HepG2 (cell line): ENCODE data around the gene CSNK2A1. TPM values are rescaled to one million over a fixed set of nuclear protein-coding genes. Genes with fewer than 3 reads are reported as not detected.

ENCODE experiments used
- ATAC-seq: fragments of 200-7000 bp; cut with Tn5 transposase; 3 replicates; pipeline ENCODE4 v1.9.1; 2020; ENCODE audit warnings: mild to moderate bottlenecking, moderate library complexity
- BruUV-seq: library from RNA; stranded (reverse); fragments of 400-500 nt; replicated peaks from 2 replicates; lab custom pipeline; 2021; lab: Mats Ljungman, UMichigan
- CTCF ChIA-PET: fragments of 300-600 bp; formaldehyde crosslinking; extraction: SDS; loops from one replicate; lab custom pipeline; 2021; ENCODE audit warnings: low total read pairs, inconsistent platforms, low intra/inter-chr PET ratio; lab: Yijun Ruan, JAX
- POLR2A ChIA-PET: fragments of 350-600 bp; sonication (Branson Sonifier 250); formaldehyde crosslinking; loops from one replicate; lab custom pipeline; 2020; ENCODE audit warnings: antibody characterized with exemption, inconsistent platforms; lab: Yijun Ruan, JAX
- DNase-seq: peaks from one replicate; pipeline ENCODE4 v3.0.0-alpha.2; 2015; ENCODE audit warnings: low spot score
- FAIRE-seq: peaks from 3 replicates; lab custom pipeline; 2011; peaks lifted over from hg19 to GRCh38; lab: Jason Lieb, UNC
- H2AFZ ChIP-seq: one replicate; pipeline ENCODE4 v1.6.1; 2011; ENCODE audit warnings: low read length, inconsistent platforms
- H3K27ac ChIP-seq: fragments of 300-600 bp; 3 replicates; pipeline ENCODE4 v1.8.0; 2011; ENCODE audit warnings: mixed run types, mild to moderate bottlenecking, mixed read lengths, low read length, inconsistent platforms; ENCODE audit not compliant: insufficient read depth; ENCODE audit errors: extremely low read length
- H3K27me3 ChIP-seq, 2 experiments: fragments of 200-600 bp in 1 of 2; 2 replicates in 1 of 2; 3 replicates in 1 of 2; pipeline versions ENCODE4 v1.6.0 to v1.8.0; 2011; ENCODE audit warnings: low read length in 2 of 2, mild to moderate bottlenecking in 2 of 2, moderate library complexity in 2 of 2, inconsistent platforms in 1 of 2; ENCODE audit not compliant: insufficient read depth in 2 of 2, control insufficient read depth in 1 of 2
- H3K36me3 ChIP-seq, 2 experiments: fragments of 200-600 bp in 1 of 2; replicated peaks in 1 of 2; 2 replicates in 1 of 2; 3 replicates in 1 of 2; pipeline versions ENCODE4 v1.5.1 to v1.8.0; 2011; ENCODE audit warnings: low read length in 2 of 2, inconsistent platforms in 1 of 2; ENCODE audit not compliant: insufficient read depth in 2 of 2, control insufficient read depth in 1 of 2
- H3K4me1 ChIP-seq: 2 replicates; pipeline ENCODE4 v1.5.1; 2012; ENCODE audit warnings: low read length, inconsistent platforms; ENCODE audit not compliant: insufficient read depth
- H3K4me2 ChIP-seq: 2 replicates; pipeline ENCODE4 v1.6.0; 2011; ENCODE audit warnings: low read depth, low read length, inconsistent platforms
- H3K4me3 ChIP-seq, 3 experiments: fragments of 200-600 bp in 1 of 3; sonication (generic), shearing (Covaris generic) in 1 of 3; replicated peaks in 1 of 3; 2 replicates each; pipeline ENCODE4 v1.5.1; 2011 to 2016; ENCODE audit warnings: low read length in 3 of 3, inconsistent platforms in 2 of 3, low read depth in 2 of 3, mild to moderate bottlenecking in 2 of 3, control low read depth in 1 of 3, mixed read lengths in 1 of 3; ENCODE audit not compliant: insufficient read depth in 1 of 3
- H3K79me2 ChIP-seq: one replicate; pipeline ENCODE4 v1.6.1; 2011; ENCODE audit warnings: low read length, inconsistent platforms; ENCODE audit not compliant: insufficient read depth
- H3K9ac ChIP-seq: 2 replicates; pipeline ENCODE4 v1.6.0; 2011; ENCODE audit warnings: mild to moderate bottlenecking, low read depth, low read length, inconsistent platforms; ENCODE audit not compliant: insufficient read depth
- H3K9me3 ChIP-seq: 2 replicates; pipeline ENCODE4 v1.5.1; 2012; ENCODE audit warnings: mild to moderate bottlenecking, low read length
- H4K20me1 ChIP-seq: 2 replicates; pipeline ENCODE4 v1.6.0; 2011; ENCODE audit warnings: inconsistent platforms, mild to moderate bottlenecking, low read length, moderate library complexity; ENCODE audit not compliant: insufficient read depth
- AHR ChIP-seq: IDR thresholded peaks from 2 replicates; pipeline ENCODE4 v1.6.1; 2018; ENCODE audit warnings: missing genetic modification reagents, missing compliant biosample characterization
- MBNL3 ChIP-seq: fragments of 250-450 bp; sonication (Bioruptor Pico); conservative IDR thresholded peaks from 2 replicates; pipeline ENCODE4 v1.8.0; 2022; ENCODE audit warnings: mild to moderate bottlenecking, inconsistent platforms
- MYNN ChIP-seq: sonication (generic); formaldehyde crosslinking; IDR thresholded peaks from 2 replicates; pipeline ENCODE4 v1.4.0; 2020; ENCODE audit warnings: mild to moderate bottlenecking, low read depth, missing genetic modification reagents
- PAWR ChIP-seq: sonication (generic); formaldehyde crosslinking; IDR thresholded peaks from 2 replicates; pipeline ENCODE4 v1.4.0; 2020; ENCODE audit warnings: missing genetic modification reagents, mild to moderate bottlenecking, borderline replicate concordance
- RBFOX2 ChIP-seq: fragments of 200-400 bp; formaldehyde crosslinking; IDR thresholded peaks from 2 replicates; pipeline ENCODE4 v1.6.1; 2017; ENCODE audit warnings: low read depth, mild to moderate bottlenecking, low read length
- RBM22 ChIP-seq: fragments of 200-400 bp; formaldehyde crosslinking; optimal IDR thresholded peaks from 2 replicates; pipeline ENCODE3; 2017; ENCODE audit warnings: mild to moderate bottlenecking, low read length, moderate library complexity
- RFX1 ChIP-seq: fragments of 450-650 bp; IDR thresholded peaks from 2 replicates; pipeline ENCODE4 v1.6.1; 2017
- YEATS4 ChIP-seq: sonication (generic); formaldehyde crosslinking; IDR thresholded peaks from 2 replicates; pipeline ENCODE4 v1.4.0; 2020; ENCODE audit warnings: missing genetic modification reagents, borderline replicate concordance
- ZFAT ChIP-seq: sonication (generic); formaldehyde crosslinking; conservative IDR thresholded peaks from 2 replicates; pipeline ENCODE4 v1.8.1; 2023; ENCODE audit warnings: missing genetic modification reagents, inconsistent platforms
- ZFYVE20 ChIP-seq: sonication (generic); formaldehyde crosslinking; IDR thresholded peaks from 2 replicates; pipeline ENCODE4 v1.8.0; 2023; ENCODE audit warnings: low read depth, mild to moderate bottlenecking, moderate library complexity, missing genetic modification reagents, borderline replicate concordance
- ZNF121 ChIP-seq: sonication (generic); formaldehyde crosslinking; IDR thresholded peaks from 2 replicates; pipeline ENCODE4 v1.5.0; 2020; ENCODE audit warnings: mild to moderate bottlenecking, missing genetic modification reagents
- ZNF232 ChIP-seq: sonication (generic); formaldehyde crosslinking; IDR thresholded peaks from 2 replicates; pipeline ENCODE4 v1.4.0; 2020; ENCODE audit warnings: missing genetic modification reagents, borderline replicate concordance
- WGBS: methylation state at CpG from one replicate; pipeline ENCODE4 v1.1.6; 2017; ENCODE audit warnings: low lambda C conversion rate; 5-methylcytosine and 5-hydroxymethylcytosine counted together
- in situ Hi-C: cut with HindIII; loops from 2 replicates; pipeline ENCODE4 v1.10.0; 2017; ENCODE audit warnings: low pct_unique_long_range_greater_than_20kb; ENCODE audit not compliant: extremely low pct_ligation_motif_present
- intact Hi-C: fragments of 100-400 bp; cut with micrococcal nuclease; formaldehyde crosslinking; loops from one replicate; pipeline ENCODE4 v1.10.0; 2022; ENCODE audit not compliant: unreplicated experiment
- polyA plus RNA-seq, 8 experiments: library from polyadenylated mRNA; depleted of rRNA in 3 of 8; stranded (reverse) in 7 of 8; unstranded in 1 of 8; fragments of >200 nt; fragmentation: Illumina TruSeq in 4 of 8; extraction: Trizol in 4 of 8; gene quantifications; 2 replicates each; pipeline versions ENCODE4 v1.2.1 to v1.2.3, GENCODE V29; 2011 to 2016; ENCODE audit warnings: low read depth in 4 of 8, missing spikeins in 1 of 8, mixed read lengths in 1 of 8; ENCODE audit not compliant: insufficient read depth in 1 of 8
- total RNA-seq, 5 experiments: library from RNA; depleted of rRNA; stranded (reverse); fragments of >200 nt; fragmentation: Illumina TruSeq; extraction: Trizol; gene quantifications; 2 replicates each; pipeline ENCODE4 v1.2.3, GENCODE V29; 2016; ENCODE audit warnings: low read depth in 1 of 5
- TF ChIP-seq, protein P1 (sequence below): sonication (generic); formaldehyde crosslinking; IDR thresholded peaks from 2 replicates; pipeline ENCODE4 v1.5.0; 2020; ENCODE audit warnings: mild to moderate bottlenecking, missing genetic modification reagents
- TF ChIP-seq, protein P2 (sequence below): sonication (generic); formaldehyde crosslinking; IDR thresholded peaks from 2 replicates; pipeline ENCODE4 v1.4.0; 2020; ENCODE audit warnings: missing genetic modification reagents
- TF ChIP-seq, protein P3 (sequence below): sonication (generic); formaldehyde crosslinking; IDR thresholded peaks from 2 replicates; pipeline ENCODE4 v1.4.0; 2020; ENCODE audit warnings: mild to moderate bottlenecking, missing genetic modification reagents
- TF ChIP-seq, protein P4 (sequence below): sonication (generic); formaldehyde crosslinking; IDR thresholded peaks from 2 replicates; pipeline ENCODE4 v1.4.0; 2020; ENCODE audit warnings: missing genetic modification reagents, borderline replicate concordance

Gene CSNK2A1
- total and polyA plus RNA-seq, 2 of the 13 experiments (the other 11 are each of a cell fraction or from before 2014, with no cell fraction given), result 153 to 231 TPM

DNA sequence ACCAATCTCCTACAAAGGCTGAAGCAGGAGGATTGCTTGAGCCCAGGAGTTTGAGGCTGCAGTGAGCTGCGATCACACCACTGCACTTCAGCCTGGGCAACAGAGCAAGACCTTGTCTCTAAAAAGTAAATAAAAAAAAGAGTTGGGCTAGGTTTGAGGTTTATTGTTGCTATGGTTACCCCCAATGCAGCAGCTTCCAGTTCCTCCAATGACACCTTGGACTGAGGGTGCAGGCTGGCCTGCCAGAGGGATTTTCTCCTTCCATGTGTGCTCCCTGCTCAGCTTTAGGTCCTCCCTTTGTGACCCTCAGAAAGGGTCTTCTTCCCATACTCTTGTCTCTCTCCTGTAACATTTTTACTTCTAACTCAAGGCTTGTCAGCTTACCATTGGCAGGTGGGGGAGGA lies 70.7 kb downstream of the CSNK2A1 start:
- H3K79me2 ChIP-seq, result no peaks in the 10 kb centered on the region
- FAIRE-seq (no peak), ATAC-seq (peak; percentile 34), DNase-seq (peak; percentile 35)
- peak overlapping the region; percentile 51 for H3K27ac ChIP-seq
- H3K9ac ChIP-seq, result no peak overlapping the region
- no peak overlapping the region for H2AFZ ChIP-seq
- 88% methylated on average over 1 of the region's 1 CpG for WGBS
- ChIA-PET POLR2A (interaction anchor here (0.7 to 1.8 kb wide), 10 partner anchors 9 to 126 kb away, joined by 3 to 7 read pairs (median 4); partner anchors contain the start of genes NRSN2 and TBC1D20), CTCF (no interaction called here)
- H4K20me1 ChIP-seq, result no peaks in the 10 kb centered on the region
- H3K4me3 ChIP-seq, result no peak overlapping the region
- peaks cover 42% of the 10 kb centered on the region for H3K9me3 ChIP-seq
- peaks cover 49% of the 10 kb centered on the region for H3K4me1 ChIP-seq
- H3K4me2 ChIP-seq, result no peak overlapping the region
- no peaks in the 10 kb centered on the region for H3K27me3 ChIP-seq
- peaks cover 1 to 6% of the 10 kb centered on the region in 2 experiments; a peak in 2 of 5 replicates for H3K36me3 ChIP-seq
- no TSS peak for BruUV-seq
- in situ Hi-C loops (no loop called here), intact Hi-C loops (no loop called here)
- TF ChIP-seq RBFOX2, result no peak
- no peak for TF ChIP-seq PAWR (CRISPR knock-in tag)
- TF ChIP-seq ZNF232 (CRISPR knock-in tag), result 0 out of 2 replicates have a peak, but pooled peaks have one; percentile 14
- TF ChIP-seq ZNF121 (CRISPR knock-in tag), result peak; percentile 96
- peak; percentile 68 for TF ChIP-seq RBM22
- no peak for TF ChIP-seq ZFYVE20 (CRISPR knock-in tag)
- TF ChIP-seq RFX1, result peak; percentile 70
- TF ChIP-seq, protein P1, sequence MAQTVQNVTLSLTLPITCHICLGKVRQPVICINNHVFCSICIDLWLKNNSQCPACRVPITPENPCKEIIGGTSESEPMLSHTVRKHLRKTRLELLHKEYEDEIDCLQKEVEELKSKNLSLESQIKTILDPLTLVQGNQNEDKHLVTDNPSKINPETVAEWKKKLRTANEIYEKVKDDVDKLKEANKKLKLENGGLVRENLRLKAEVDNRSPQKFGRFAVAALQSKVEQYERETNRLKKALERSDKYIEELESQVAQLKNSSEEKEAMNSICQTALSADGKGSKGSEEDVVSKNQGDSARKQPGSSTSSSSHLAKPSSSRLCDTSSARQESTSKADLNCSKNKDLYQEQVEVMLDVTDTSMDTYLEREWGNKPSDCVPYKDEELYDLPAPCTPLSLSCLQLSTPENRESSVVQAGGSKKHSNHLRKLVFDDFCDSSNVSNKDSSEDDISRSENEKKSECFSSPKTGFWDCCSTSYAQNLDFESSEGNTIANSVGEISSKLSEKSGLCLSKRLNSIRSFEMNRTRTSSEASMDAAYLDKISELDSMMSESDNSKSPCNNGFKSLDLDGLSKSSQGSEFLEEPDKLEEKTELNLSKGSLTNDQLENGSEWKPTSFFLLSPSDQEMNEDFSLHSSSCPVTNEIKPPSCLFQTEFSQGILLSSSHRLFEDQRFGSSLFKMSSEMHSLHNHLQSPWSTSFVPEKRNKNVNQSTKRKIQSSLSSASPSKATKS (CRISPR knock-in tag), result 0 out of 2 replicates have a peak, but pooled peaks have one; percentile 34
- no peak for TF ChIP-seq MBNL3 (CRISPR knock-in tag)
- TF ChIP-seq YEATS4 (CRISPR knock-in tag), result 0 out of 2 replicates have a peak, but pooled peaks have one; percentile 17
- TF ChIP-seq ZFAT, result no peak
- TF ChIP-seq, protein P2, sequence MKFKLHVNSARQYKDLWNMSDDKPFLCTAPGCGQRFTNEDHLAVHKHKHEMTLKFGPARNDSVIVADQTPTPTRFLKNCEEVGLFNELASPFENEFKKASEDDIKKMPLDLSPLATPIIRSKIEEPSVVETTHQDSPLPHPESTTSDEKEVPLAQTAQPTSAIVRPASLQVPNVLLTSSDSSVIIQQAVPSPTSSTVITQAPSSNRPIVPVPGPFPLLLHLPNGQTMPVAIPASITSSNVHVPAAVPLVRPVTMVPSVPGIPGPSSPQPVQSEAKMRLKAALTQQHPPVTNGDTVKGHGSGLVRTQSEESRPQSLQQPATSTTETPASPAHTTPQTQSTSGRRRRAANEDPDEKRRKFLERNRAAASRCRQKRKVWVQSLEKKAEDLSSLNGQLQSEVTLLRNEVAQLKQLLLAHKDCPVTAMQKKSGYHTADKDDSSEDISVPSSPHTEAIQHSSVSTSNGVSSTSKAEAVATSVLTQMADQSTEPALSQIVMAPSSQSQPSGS (CRISPR knock-in tag), result no peak
- no peak for TF ChIP-seq MYNN (CRISPR knock-in tag)
- TF ChIP-seq, protein P3, sequence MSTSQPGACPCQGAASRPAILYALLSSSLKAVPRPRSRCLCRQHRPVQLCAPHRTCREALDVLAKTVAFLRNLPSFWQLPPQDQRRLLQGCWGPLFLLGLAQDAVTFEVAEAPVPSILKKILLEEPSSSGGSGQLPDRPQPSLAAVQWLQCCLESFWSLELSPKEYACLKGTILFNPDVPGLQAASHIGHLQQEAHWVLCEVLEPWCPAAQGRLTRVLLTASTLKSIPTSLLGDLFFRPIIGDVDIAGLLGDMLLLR (CRISPR knock-in tag), result no peak
- no peak for TF ChIP-seq AHR (CRISPR knock-in tag)
- TF ChIP-seq, protein P4, sequence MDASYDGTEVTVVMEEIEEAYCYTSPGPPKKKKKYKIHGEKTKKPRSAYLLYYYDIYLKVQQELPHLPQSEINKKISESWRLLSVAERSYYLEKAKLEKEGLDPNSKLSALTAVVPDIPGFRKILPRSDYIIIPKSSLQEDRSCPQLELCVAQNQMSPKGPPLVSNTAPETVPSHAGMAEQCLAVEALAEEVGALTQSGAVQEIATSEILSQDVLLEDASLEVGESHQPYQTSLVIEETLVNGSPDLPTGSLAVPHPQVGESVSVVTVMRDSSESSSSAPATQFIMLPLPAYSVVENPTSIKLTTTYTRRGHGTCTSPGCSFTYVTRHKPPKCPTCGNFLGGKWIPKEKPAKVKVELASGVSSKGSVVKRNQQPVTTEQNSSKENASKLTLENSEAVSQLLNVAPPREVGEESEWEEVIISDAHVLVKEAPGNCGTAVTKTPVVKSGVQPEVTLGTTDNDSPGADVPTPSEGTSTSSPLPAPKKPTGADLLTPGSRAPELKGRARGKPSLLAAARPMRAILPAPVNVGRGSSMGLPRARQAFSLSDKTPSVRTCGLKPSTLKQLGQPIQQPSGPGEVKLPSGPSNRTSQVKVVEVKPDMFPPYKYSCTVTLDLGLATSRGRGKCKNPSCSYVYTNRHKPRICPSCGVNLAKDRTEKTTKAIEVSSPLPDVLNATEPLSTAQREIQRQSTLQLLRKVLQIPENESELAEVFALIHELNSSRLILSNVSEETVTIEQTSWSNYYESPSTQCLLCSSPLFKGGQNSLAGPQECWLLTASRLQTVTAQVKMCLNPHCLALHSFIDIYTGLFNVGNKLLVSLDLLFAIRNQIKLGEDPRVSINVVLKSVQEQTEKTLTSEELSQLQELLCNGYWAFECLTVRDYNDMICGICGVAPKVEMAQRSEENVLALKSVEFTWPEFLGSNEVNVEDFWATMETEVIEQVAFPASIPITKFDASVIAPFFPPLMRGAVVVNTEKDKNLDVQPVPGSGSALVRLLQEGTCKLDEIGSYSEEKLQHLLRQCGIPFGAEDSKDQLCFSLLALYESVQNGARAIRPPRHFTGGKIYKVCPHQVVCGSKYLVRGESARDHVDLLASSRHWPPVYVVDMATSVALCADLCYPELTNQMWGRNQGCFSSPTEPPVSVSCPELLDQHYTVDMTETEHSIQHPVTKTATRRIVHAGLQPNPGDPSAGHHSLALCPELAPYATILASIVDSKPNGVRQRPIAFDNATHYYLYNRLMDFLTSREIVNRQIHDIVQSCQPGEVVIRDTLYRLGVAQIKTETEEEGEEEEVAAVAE, result peak; percentile 30; the same call in 1 of the 2 replicates
